HG02938 (cell line): ENCODE measurements around the gene IQCN.

Experiments used
- ATAC-seq: cut with Tn5 transposase; IDR thresholded peaks from one replicate; pipeline ENCODE4 v1.9.1; 2021; ENCODE audit warnings: mild to moderate bottlenecking, moderate library complexity; ENCODE audit not compliant: unreplicated experiment

IQCN gene

DNA sequence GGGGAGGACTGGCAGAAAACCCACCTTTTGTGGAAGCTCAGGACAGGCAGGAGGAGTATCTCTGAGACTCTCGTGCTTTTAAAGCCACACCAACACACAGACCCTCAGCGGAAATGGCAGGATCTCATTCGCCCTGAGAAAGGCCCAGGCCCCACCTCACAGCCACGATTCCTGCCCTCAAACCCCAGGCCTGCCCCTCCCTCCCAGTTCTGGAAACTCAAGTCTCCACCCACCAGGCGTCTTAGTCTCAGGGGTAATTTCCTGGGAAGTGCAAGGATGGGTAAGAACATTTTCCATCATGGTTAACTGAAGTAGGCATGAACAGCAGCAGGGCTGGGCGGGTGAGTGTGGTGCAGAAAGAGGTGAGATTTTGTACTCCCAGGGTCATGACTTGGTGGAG is 40.1 kb downstream of the IQCN start:
- ATAC-seq, result no peak

DNA sequence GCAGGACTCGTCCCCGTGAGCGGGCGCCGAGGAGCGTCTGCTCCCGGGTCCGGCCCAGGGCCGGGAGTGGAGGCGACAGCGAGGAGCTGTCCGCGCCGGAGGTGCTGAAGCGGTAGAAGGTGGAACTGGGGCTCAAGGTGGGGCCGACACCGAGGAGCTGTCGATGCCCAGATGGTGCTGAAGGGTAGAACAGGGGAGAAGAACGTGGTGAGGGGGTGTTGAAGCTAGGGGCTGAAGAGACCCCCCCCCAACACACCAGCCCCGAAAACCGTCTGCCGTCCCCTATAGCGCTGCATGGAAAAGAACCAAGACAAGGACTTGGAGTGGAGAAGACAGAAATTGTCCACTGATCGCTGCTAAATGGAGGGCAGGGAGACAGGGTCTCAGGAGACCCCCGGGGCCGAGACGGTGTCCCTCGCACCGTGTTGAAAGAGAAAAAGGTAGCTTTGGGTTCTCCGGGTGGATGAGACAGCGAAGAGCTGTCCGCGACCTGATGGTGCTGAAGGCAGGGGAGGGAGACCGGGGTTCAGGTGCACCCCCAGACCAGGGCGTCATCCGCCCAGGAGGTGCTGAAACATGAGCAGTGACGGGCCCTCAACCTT is 40.9 kb downstream of the IQCN start:
- ATAC-seq, result no peak

DNA sequence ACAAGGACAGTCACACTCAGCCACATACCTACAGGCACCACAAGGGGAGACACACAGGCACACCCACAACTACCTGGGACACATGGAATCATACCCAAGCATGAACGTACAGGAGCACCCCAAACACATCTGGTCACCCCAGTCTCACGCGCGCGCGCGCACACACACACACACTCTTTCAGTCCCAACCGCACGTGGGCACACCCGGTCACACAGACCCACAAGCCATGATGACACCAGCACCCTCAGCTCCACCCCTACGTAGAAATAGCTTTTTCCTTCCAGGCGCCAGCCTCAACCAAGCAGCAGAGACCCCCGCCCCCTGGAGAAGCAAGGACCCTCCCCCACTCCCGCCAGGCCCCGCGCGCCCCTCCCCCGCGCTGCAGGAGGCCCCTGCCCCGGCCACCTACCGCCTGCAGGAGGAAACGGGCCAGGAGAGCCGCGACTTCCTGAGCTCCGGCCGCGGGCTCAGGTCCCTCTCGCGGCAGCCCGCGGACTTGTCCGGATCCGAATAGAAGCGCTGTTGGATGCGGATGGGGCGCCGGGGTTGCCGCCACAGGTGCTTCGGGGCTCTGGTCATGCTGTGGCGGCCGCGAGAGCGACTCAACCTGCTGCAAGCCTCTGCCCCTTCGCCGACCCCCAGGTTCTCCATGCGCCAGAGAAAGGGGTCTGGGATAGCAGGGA is 41.6 kb downstream of the IQCN start:
- no peak for ATAC-seq

DNA sequence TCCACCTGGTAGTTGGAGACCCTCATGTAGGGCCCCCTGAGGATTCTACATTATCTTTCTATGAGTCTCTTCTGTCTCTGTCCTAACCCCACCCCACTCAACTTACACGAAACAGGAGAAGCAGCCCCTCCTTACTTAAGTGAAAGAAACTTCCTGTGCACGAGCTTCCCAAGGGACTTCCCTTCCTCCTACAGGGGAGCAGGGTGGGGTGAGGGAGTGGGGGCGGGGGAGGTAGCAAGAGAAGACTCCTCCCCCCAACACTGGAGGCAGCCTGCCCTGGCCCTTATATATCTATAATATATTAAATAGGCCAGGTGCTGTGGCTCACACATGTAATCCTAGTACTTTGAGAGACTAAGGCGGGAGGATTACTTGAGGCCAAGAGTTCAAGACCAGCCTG is 42.5 kb downstream of the IQCN start:
- ATAC-seq, result no peak

DNA sequence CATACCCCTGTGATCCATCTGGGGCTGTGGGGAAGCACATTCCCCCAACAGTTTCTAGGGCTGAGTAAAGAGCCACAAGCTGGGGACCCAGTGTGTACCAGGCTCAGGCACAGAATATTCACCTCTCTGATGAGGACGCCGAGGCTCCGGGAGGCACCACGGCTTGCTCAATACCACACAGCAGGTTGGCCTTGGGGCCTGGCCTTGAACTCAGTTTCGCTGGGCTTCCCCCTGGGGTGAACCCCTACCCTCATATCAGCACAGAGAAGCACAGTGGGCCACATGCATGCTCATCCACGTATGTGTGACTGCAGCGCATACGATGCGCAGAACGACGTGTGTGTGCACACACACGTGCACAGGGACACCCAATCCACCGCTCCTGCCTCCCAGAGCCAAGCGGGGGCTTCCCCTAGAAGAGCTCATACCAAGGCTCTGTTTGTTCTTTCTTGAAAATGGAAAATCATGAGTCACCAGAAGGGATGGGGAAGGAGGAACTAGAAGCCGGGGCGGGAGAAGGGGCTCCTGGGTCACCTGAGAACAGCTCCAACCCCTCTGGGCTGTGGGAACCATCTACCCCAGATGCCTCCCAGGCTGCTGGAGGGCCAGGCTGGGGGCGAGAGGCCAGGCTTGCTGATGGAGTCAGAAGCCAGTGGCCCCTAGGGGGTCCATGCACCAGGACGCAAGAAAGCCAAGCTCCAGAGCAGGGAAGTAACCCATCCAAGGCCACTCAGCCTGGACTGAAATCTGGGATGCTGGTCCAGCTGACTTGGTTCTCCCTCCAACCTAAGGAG is 43.1 kb downstream of the IQCN start:
- ATAC-seq, result no peak

DNA sequence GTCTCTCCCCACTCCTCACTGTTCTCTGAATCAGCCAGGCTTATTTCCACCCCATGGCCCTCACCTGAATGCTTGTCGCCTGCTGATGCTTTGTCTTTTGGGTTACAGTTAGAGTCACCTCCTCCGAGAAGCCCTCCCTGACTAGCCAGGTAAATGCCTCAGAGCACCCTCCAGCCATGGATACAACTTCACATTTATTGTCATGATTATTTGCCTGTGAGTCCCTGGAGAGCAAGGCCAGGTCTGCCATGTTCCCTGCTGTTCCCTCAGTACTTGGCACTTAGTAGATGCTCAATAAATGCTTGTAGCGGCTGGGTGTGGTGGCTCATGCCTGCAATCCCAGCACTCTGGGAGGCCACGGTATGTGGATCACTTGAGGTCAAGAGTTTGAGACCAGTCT is 44.3 kb downstream of the IQCN start:
- ATAC-seq, result no peak

DNA sequence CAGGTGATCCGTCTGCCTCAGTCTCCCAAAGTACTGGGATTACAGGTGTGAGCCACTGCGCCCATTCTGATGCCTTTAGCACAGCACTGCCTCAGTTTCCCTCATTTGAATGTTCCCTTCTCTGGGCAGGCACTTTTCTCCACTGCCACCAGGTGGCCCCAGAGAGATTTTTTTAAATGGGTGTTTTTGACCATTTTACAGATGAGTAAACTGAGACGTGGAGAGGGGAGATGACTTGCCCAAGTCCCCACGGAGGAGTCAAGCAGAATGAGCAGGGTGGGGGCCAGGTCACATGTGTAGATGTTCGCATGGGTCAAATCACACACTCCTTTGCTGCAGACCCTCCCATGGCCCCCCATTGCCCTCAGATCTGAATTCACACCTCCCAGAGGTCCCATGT is 44.8 kb downstream of the IQCN start:
- no peak for ATAC-seq

DNA sequence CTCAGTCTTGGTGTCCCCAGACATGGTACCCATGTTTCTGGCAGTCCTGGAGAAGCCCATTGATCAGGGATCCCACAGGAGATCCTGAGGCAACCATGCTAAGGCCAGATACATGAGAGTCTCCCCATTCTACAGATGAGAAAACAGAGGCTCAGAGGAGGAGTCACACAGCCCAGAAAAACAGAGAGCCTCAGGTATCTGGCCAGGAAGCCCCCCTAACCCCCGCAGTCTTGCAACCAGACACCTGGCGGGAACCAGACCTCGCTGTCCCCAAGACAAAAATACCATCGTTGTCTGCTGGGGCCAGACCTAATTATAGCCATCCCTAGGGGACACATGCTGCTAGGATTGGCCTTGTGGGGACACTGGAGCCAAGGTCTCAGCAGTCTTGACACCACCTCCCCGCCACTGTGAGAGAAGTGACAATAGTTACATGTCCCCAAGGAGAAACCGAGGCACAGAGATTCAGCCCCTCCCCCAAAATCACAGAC is 46.4 kb downstream of the IQCN start:
- no peak for ATAC-seq

DNA sequence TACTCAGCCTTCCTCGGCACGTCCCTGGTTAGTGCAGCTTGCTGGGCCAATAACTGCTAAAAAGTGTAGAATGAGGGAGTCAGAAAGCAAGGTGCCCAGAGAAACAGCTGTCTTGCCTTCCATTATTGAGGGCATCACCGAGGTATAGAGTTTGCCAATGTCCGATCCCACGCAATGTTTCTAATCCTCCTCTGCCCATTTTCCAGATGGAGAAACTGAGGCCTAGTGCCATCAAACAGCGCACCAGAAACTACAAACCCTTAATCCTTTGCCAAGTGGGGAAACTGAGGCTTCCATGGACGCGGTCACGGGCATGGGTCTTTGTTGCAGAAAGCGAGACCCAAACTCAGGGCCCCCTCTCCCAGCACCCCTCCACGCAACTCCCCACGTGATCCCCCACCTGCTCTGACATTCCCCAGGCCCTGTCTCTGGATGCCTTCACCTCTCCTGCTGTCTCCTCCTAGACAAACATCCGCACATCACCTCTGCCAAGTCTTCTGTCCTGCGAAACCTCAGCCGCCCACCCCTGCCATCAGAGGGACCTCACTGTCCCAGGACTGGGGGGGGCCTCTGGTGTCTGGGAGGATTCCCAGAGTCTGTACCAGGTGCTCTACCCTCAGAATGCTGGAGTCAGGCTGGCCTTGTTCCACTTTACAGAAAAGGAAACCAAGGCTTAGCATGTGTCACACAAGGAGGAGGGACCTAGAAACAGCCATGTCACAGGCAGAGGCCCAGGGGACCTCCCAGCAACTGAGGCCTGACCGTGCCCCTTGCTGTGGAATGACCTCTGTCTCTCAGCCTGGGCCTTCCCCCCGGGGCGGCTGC is 47.1 kb downstream of the IQCN start:
- no peak for ATAC-seq

DNA sequence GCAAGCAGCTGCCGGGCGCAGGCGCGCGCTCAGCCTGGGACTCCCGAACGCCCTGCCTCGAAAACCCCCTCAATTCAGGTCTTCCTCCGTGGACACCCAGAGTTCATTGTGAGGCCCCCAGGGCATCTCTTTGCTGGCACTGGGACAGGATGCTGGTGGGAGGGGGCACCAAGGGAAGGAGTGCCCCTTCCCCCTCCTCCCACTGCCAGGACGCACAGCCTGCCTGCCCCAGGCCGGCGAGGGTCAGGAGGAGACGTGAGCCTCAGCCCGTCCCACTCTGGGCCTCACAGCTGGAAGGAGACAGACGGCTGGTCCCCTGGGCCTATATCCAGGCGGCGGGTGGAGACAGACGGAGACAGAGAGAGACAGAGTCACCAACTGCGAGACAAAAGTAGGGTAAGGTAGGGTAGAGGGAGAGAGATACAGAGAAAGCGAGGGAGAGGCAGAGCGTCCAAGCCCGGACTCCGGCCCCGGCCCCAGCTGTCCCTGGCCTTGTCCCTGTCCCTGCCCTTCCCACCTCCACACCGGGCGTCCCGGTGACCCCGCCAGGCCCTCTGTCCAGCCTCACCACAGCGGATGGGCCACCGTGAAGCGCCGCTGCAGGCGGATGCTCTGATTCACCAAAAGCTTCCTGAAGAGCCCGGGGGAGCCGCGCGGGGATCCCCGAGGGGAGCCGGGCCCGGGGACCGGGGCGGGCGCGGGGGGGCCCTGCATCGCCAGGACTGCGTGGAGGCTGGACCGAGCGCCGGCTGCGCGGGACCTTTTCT is 48.4 kb downstream of the IQCN start, which contains the start of gene PDE4C:
Gene PDE4C (minus strand): TSS at position 737 of the 767 bp plus-strand sequence. CDS start 23 bp downstream, at position 714.
- ATAC-seq, result no peak

DNA sequence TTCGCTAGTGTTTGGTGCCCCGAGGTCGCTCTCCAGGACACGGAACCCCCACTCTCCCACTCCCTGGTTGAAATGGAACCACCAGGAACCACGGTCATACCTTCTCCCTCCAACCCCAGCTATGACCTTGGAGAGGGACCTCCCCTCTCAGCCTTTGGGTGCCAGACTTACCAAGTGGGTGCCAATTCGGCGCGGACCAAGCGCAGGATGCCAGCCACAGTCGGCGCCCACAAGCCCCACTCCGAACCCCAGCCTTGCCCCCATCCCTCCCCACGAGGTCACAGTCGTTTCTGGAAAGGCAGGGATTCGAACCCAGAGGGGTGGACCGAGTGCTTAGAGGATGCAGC is 48.9 kb downstream of the IQCN start:
- no peak for ATAC-seq

DNA sequence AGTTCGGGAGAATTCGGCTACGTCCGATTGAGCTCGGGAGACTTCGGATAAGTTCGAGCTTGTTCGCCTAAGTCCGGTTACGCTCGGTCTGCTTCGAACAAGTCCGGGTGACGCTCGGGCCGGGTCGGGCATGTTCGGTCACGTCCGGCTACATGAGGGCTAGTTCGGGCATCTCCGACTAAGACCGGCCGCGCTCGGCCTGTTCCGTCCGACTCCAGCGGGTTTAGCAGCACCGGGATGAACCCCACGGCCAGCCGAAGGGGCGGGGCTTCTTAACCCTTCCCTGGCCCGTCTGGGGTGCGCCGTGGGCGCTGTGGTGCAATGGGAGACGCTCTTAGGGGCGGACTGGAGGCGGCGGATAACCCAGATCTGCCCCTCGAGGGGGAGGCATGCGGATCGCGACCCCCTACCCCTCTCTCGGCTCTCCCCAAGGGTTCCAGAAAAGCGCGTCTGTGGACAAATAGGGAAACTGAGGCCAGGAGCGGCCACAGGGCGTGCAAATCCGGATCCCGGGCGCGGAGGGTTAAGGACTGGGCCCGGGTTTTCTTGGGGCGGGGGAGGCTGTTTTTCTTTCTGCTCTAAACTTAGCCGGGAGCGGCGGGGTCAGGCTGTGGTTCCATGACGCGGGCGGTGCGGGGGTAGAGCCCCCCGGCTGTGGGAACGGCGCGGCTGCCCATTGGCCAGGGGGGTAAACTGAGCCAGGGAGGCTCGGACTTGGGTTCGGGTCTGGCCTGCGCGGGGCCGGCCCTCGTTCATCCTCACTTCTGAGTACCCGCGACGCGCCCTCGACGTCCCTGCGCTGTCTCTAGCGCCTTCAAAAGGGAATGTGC is 49.5 kb downstream of the IQCN start:
- peak; percentile 84 for ATAC-seq

DNA sequence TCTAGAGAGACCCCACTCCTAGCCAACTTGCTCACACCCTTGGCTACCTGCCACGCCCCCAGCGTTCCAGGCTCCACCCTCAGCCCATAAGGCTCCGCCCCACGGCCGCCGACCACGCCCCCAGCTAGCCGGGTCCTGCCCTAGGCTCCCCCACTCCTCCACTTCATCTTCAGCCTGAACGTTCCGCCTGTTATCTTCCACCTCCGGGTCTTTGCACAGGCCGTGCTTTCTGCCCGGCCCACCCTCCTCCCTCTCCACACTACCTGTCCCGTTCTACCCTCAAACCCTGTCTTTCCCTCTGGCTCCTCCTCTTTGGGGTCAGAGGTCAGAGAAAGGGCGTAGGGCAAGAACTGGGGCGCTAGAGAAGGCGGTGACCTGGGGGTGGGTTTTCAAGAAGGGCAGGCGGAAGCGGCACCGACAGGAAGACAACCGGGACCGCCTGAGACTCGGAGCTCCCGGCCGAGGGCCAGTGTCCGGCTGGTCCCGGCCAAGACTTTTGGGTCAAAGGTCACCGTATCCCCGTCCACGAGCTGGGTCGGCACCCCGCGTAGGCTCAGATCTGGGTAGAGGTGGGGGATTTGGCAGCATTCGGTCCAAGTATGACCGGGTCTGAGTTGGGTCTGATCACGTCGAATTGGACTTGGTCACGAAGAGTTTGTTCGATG is 50.3 kb downstream of the IQCN start:
- ATAC-seq, result no peak

DNA sequence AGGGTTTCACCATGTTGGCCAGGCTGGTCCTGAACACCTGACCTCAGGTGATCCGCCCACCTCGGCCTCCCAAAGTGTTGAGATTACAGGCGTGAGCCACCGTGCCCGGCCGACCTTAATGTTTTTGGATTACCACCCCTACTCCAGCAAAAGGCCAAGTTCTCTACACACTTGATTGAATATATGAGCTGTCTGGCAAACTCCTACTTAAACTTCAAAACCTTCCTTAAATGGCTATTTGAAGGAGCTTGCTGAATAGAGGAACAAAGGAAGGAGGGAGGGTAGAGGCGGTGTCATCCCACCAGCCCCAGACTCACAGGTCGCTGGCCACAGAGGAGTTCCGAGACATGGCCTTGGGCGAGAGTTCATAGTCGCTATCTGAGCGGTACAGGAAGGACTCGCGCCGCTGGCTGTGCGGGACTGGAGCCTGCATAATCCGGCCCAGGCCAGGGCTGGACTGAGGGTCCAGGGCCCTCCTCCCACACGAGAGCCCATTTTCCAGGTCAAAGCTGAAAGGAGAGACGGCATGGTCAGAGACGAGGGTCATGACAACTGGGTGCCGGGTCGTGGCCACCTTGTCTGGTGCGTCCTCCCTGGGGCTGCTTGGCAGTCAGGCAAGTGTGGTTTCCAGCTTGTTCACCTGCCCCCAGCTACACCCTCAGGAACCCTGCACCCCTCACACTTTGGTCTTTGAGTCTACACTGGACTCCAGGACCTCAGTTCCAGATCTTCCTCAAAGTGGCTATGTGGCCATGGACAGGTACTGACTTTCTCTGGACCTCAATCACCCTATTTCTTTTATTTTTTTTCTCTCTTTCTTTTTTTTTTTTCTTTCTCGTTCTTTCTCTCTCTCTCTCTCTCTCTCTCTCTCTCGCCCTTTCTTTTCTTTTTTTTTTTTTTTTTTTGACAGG is 52.2 kb downstream of the IQCN start:
- ATAC-seq, result no peak

DNA sequence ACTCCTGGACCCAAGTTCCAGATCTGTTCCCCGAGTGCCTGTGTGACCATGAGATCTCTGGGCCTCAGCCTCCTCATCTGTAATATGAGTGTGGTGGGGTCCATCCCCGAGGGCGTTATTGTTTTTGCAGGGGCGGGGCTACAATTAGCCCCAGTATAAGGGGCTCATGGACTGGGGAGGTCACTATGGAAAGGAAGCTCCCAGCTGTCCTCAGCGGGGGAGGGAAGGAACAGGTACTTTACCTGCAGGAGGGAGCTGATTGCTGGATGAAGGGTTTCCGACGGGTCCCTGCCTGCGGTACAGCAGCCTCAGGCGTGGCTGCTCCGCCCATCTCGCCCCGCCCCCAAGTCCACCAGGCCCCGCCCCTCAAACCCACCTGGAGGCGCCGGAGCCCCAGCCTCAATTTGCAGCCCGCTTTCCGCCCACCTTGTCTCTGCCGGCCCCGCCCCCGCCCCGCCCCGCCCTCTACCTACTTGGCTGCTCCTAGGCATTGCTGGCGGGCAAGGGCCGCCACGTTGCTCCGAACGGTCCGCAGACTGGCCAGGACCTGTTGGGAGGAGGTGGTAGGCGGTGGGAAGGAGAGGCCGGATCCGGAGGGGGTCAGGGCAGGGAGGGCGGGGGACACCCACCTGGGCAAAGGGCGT is 53.5 kb downstream of the IQCN start:
- ATAC-seq, result no peak

DNA sequence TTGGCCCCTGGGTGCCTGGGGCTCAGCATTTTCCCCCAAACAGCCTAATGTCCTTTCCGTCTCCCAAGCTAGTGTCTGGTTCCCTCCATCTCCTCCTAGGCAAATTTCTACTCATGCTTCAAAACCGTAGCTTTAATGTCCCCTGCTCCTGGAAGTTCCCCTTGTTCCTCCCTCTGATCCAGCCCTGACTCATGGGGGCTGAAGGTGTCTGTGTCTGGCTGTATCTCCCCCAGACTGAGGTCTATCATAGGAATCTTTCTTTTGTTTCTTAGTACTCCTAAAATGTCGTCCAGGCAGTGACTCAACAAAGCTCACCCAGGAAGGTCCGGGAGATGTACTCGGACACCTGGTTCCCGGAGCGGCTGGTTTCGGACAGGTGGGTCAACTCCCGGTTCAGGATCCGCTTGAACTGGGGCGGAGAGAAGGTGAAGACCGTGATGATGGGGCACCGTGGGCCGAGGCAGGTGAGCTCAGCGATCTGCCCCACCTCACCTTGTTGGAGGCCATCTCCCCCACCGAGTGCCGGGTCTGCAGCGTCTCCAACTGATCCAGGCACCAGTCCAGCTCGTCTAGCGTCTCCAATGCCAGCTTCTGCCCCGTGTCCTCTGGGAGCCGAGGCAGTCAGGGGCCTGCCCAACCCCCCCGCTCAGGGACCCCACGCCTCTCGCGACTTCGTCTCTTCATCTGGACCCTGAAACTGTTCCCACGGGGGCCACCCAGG is 54.2 kb downstream of the IQCN start:
- no peak for ATAC-seq

DNA sequence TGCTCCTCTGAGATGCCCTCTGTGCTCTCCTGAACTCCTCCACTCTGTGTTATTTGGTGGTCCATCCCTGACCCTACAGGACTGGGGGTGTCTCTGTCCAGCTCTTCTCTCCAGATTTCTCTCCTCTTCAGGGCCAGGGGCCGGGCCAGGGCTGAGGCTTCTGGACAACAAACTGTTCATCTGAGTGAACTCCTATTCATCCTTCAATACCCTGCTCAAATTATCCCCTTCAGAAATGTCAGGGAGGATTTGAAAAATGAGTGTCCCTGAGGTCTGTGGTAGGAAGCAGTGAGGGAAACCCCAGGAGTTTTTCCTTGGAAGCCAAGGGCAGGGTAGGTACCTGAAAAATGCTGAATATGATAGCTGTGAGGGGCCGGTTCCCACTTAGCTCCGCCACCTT is 55.7 kb downstream of the IQCN start:
- no peak for ATAC-seq
